Esophagus muscularis mucosa (tissue), 4 donors: ENCODE results near the gene EFCC1. TPM values are rescaled to one million over a fixed set of nuclear protein-coding genes. Genes with fewer than 3 reads are reported as not detected.
A peak's percentile ranks its signal among the peaks of the same experiment; 100 is the strongest.

Source experiments
- DNase-seq: peaks from one replicate; pipeline ENCODE4 v3.0.0-alpha.2; 2017; ENCODE audit errors: extremely low spot score
- H3K27ac ChIP-seq, 4 donors: fragments of 200-600 bp; sonication (generic); replicated peaks in 1 of 4; 1 replicate in 3 of 4; 2 replicates in 1 of 4; pipeline ENCODE4 v1.5.1; 2016 to 2019; ENCODE audit warnings: mild to moderate bottlenecking in 1 of 4
- H3K27me3 ChIP-seq, 4 donors: fragments of 200-600 bp; sonication (generic); one replicate each; pipeline versions ENCODE4 v1.5.1 to v1.6.0; 2016 to 2019
- H3K36me3 ChIP-seq, 4 donors: fragments of 200-600 bp; sonication (generic); one replicate each; pipeline ENCODE4 v1.5.1; 2016 to 2019
- H3K4me1 ChIP-seq, 4 donors: fragments of 200-600 bp; sonication (generic); one replicate each; pipeline ENCODE4 v1.5.1; 2016 to 2019
- H3K4me3 ChIP-seq, 4 donors: fragments of 200-600 bp; sonication (generic); 1 replicate in 2 of 4; 2 replicates in 2 of 4; pipeline ENCODE4 v1.5.1; 2016 to 2019; ENCODE audit warnings: mild to moderate bottlenecking in 4 of 4, moderate library complexity in 1 of 4
- H3K9me3 ChIP-seq, 4 donors: fragments of 200-600 bp; sonication (generic); 1 replicate in 3 of 4; 2 replicates in 1 of 4; pipeline ENCODE4 v1.5.1; 2016 to 2019
- EP300 ChIP-seq: sonication (generic); formaldehyde crosslinking; IDR thresholded peaks from one replicate; pipeline ENCODE4 v1.6.1; 2017; ENCODE audit warnings: antibody characterized with exemption
- POLR2A ChIP-seq: fragments of 450-650 bp; IDR thresholded peaks from one replicate; pipeline ENCODE4 v1.6.1; 2017; ENCODE audit warnings: antibody characterized with exemption, moderate library complexity, mild to moderate bottlenecking, low read depth
- POLR2AphosphoS5 ChIP-seq, 2 donors: sonication (generic); formaldehyde crosslinking; IDR thresholded peaks; one replicate each; pipeline ENCODE4 v1.6.1; 2017; ENCODE audit warnings: antibody characterized with exemption in 2 of 2
- WGBS: methylation state at CpG from one replicate; pipeline ENCODE4 v1.1.5; 2018; 5-methylcytosine and 5-hydroxymethylcytosine counted together
- intact Hi-C: fragments of 100-400 bp; cut with DNase I; formaldehyde crosslinking; loops from one replicate; pipeline ENCODE4 v1.15.1; 2023
- total RNA-seq, 4 donors: library from RNA; depleted of rRNA; stranded (reverse); fragments of >200 nt; gene quantifications; one replicate each; pipeline versions ENCODE4 v1.1.0 to v1.2.1, GENCODE V29; 2016
- TF ChIP-seq, protein P1 (sequence below), 3 experiments: fragments of 200-600 bp in 2 of 3; fragments of 450-650 bp in 1 of 3; sonication (generic) in 2 of 3; IDR thresholded peaks; one replicate each; pipeline ENCODE4 v1.5.1; 2017 to 2019; ENCODE audit warnings: antibody characterized with exemption in 3 of 3, mild to moderate bottlenecking in 2 of 3, moderate library complexity in 1 of 3

The EFCC1 gene
- total RNA-seq, 4 donors from 2014 or later = 5.8 to 15.8 (median 7.9) TPM

DNA sequence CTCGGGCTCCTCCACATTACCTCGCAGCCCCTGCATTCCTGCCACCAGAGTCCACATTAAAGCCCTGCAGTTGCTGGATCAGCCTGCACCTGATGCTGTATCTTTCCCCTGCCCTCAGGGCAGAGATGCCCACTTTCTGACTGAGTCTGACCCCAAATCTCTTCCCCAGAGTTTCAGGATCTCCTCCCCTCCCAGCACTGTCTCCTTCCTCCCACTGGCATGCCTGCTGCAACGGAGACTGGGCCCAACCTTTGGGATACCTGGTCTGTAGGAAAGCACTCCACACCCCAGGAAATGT is 38.9 kb downstream of the EFCC1 start:
- Histone ChIP-seq H3K27ac (no peak overlapping the region), H3K4me1 (peaks cover 3 to 7% (median 6%) of the 10 kb centered on the region in 4 donors), H3K4me3 (no peak overlapping the region), H3K9me3 (peaks cover 0 to 4% (median 0%) of the 10 kb centered on the region in 4 donors), H3K36me3 (peaks cover 0 to 11% (median 2%) of the 10 kb centered on the region in 4 donors), H3K27me3 (peaks cover 0 to 7% (median 0%) of the 10 kb centered on the region in 4 donors)
- intact Hi-C loops = no loop called here
- TF ChIP-seq EP300 (no peak), POLR2AphosphoS5 (IDR thresholded peaks at IDR 0.05) (no peak), POLR2A (no peak)
- TF ChIP-seq, protein P1, sequence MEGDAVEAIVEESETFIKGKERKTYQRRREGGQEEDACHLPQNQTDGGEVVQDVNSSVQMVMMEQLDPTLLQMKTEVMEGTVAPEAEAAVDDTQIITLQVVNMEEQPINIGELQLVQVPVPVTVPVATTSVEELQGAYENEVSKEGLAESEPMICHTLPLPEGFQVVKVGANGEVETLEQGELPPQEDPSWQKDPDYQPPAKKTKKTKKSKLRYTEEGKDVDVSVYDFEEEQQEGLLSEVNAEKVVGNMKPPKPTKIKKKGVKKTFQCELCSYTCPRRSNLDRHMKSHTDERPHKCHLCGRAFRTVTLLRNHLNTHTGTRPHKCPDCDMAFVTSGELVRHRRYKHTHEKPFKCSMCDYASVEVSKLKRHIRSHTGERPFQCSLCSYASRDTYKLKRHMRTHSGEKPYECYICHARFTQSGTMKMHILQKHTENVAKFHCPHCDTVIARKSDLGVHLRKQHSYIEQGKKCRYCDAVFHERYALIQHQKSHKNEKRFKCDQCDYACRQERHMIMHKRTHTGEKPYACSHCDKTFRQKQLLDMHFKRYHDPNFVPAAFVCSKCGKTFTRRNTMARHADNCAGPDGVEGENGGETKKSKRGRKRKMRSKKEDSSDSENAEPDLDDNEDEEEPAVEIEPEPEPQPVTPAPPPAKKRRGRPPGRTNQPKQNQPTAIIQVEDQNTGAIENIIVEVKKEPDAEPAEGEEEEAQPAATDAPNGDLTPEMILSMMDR (IDR thresholded peaks at IDR 0.05) = no peak
- DNase-seq = no peak
- WGBS = 79% methylated on average over 2 of the region's 3 CpGs

DNA sequence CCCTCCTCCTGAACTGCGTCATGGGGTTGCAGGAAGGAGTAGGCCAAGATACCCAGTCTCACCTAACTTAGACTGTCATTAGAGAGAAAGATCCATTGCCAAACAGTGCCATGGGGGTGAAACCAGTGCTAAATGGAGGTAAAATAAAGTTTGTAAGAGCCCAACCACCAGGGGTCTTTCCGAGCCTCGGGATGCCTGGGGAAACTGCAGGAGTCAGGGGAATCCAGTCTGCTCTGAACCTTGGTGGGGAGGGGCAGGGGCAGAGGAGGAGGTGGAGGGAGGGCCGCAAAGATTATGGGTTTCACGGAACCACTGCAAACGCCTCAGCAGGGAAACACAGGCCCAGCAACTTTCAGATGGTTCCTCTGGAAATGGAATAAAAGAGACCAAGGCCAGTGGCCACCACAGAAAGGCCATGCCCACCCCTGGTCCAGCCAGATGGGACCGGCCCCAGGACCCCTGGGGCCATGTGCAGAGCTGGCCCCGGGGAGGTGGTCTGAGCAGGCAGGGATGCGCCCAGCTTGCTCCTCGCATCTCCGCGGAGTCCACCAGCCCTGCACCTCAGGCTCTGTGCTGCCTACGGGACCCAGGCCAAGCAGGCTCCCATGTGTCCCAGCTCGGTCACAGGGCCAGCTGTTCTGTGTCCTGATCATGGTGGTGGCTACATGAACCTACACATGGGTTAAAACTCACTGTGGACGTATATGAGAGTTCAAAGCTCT is 39.6 kb downstream of the EFCC1 start:
- WGBS = 82% methylated on average over 15 of the region's 15 CpGs
- intact Hi-C loops = no loop called here
- no peak for DNase-seq
- peaks cover 5 to 11% (median 9%) of the 10 kb centered on the region in 4 donors for H3K4me1 ChIP-seq
- TF ChIP-seq, protein P1 (IDR thresholded peaks at IDR 0.05) = no peak
- no peak for TF ChIP-seq POLR2A
- TF ChIP-seq EP300 = no peak
- TF ChIP-seq POLR2AphosphoS5 (IDR thresholded peaks at IDR 0.05) = no peak
- peaks cover 0 to 4% (median 0%) of the 10 kb centered on the region in 4 donors for H3K9me3 ChIP-seq
- H3K27ac ChIP-seq = no peak overlapping the region
- peaks cover 0 to 10% (median 1%) of the 10 kb centered on the region in 4 donors for H3K27me3 ChIP-seq
- peaks cover 0 to 11% (median 2%) of the 10 kb centered on the region in 4 donors for H3K36me3 ChIP-seq
- H3K4me3 ChIP-seq = no peak overlapping the region

DNA sequence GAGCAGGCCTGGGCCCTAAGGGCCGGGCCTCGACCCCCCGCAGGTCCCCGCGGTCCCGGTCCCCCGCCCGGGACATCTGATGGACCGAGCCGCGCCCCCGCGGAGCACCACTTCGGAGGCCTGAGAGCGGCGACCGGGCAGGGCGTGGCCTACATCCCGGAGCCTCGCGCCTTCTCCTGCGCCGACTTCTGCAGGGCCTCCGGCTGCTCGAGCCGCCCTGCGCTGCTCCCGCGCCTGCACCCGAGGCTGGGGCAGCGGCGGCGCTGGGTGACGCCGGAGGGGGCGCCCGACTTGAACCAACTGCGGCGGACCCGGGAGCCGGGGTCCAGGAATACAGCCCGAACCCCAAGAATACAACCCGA is 44.6 kb downstream of the EFCC1 start:
- Histone ChIP-seq H3K4me3 (peak overlapping the region; percentile 37 to 51 (median 40)), H3K27me3 (peaks cover 0 to 21% (median 4%) of the 10 kb centered on the region in 4 donors), H3K9me3 (peaks cover 0 to 8% (median 2%) of the 10 kb centered on the region in 4 donors), H3K36me3 (no peaks in the 10 kb centered on the region), H3K4me1 (peaks cover 9 to 11% (median 10%) of the 10 kb centered on the region in 4 donors), H3K27ac (no peak overlapping the region)
- intact Hi-C loops = loop anchor here (2.0 kb wide), 1 partner anchor 17 kb away; no protein-coding TSS in a partner anchor
- no peak for DNase-seq
- WGBS = 0% methylated on average over 1 of the region's 43 CpGs
- TF ChIP-seq POLR2A (no peak), EP300 (no peak), POLR2AphosphoS5 (IDR thresholded peaks at IDR 0.05) (no peak)
- TF ChIP-seq, protein P1 (IDR thresholded peaks at IDR 0.05) = no peak

- Histone ChIP-seq H3K4me3 (peak overlapping the region; percentile 37 to 51 (median 40)), H3K9me3 (peaks cover 0 to 8% (median 2%) of the 10 kb centered on the region in 4 donors), H3K27me3 (peaks cover 0 to 21% (median 4%) of the 10 kb centered on the region in 4 donors), H3K27ac (no peak overlapping the region), H3K36me3 (no peaks in the 10 kb centered on the region), H3K4me1 (peaks cover 9 to 11% (median 10%) of the 10 kb centered on the region in 4 donors)
- TF ChIP-seq, protein P1 (IDR thresholded peaks at IDR 0.05) = no peak
- TF ChIP-seq POLR2A (no peak), POLR2AphosphoS5 (IDR thresholded peaks at IDR 0.05) (no peak), EP300 (no peak)
- no peak for DNase-seq
- 52% methylated on average over 22 of the region's 67 CpGs for WGBS
- intact Hi-C loops = no loop called here
Measured at GRCh38 chr3:129046037-129046731, 45.1 kb downstream of the EFCC1 start.
